HEK293 (cell line): ENCODE results near the gene PPY.

Experiments
- FEZF1 ChIP-seq: fragments of 450-650 bp; formaldehyde crosslinking; IDR thresholded peaks from 2 replicates; pipeline ENCODE4 v1.5.1; 2016; ENCODE audit warnings: missing biosample characterization, missing genetic modification characterization
- GLI2 ChIP-seq: fragments of 450-650 bp; formaldehyde crosslinking; IDR thresholded peaks from 2 replicates; pipeline ENCODE4; 2017; ENCODE audit warnings: missing biosample characterization, missing genetic modification characterization, low read depth, borderline replicate concordance
- WT1 ChIP-seq: fragments of 450-650 bp; formaldehyde crosslinking; IDR thresholded peaks from 2 replicates; pipeline ENCODE4 v1.5.1; 2016; ENCODE audit warnings: missing biosample characterization, missing genetic modification characterization
- YY1 ChIP-seq: fragments of 450-650 bp; formaldehyde crosslinking; IDR thresholded peaks from 2 replicates; pipeline ENCODE4 v1.5.1; 2018; ENCODE audit warnings: missing biosample characterization, missing genetic modification characterization
- ZNF114 ChIP-seq: fragments of 450-650 bp; formaldehyde crosslinking; IDR thresholded peaks from 2 replicates; pipeline ENCODE4 v1.5.0; 2017; ENCODE audit warnings: missing biosample characterization, missing genetic modification characterization
- ZNF174 ChIP-seq: fragments of 450-650 bp; formaldehyde crosslinking; IDR thresholded peaks from 2 replicates; pipeline ENCODE4 v1.5.0; 2017; ENCODE audit warnings: missing biosample characterization, mild to moderate bottlenecking, missing genetic modification characterization
- ZNF266 ChIP-seq: fragments of 450-650 bp; formaldehyde crosslinking; IDR thresholded peaks from 2 replicates; pipeline ENCODE4 v1.5.1; 2016; ENCODE audit warnings: missing biosample characterization, missing genetic modification characterization, low read depth
- TF ChIP-seq, protein P1 (sequence below): fragments of 450-650 bp; formaldehyde crosslinking; IDR thresholded peaks from 2 replicates; pipeline ENCODE4 v1.5.1; 2016; ENCODE audit warnings: missing biosample characterization, missing genetic modification characterization
- TF ChIP-seq, protein P2 (sequence below): fragments of 450-650 bp; formaldehyde crosslinking; IDR thresholded peaks from 2 replicates; pipeline ENCODE4 v1.5.1; 2016; ENCODE audit warnings: missing biosample characterization, missing genetic modification characterization
- TF ChIP-seq, protein P3 (sequence below): fragments of 450-650 bp; formaldehyde crosslinking; IDR thresholded peaks from 2 replicates; pipeline ENCODE4 v1.5.1; 2016; ENCODE audit warnings: missing biosample characterization, missing genetic modification characterization
- TF ChIP-seq, protein P4 (sequence below): fragments of 450-650 bp; formaldehyde crosslinking; IDR thresholded peaks from 2 replicates; pipeline ENCODE4 v1.5.1; 2016; ENCODE audit warnings: missing biosample characterization, missing genetic modification characterization
- TF ChIP-seq, protein P5 (sequence below): fragments of 450-650 bp; formaldehyde crosslinking; IDR thresholded peaks from 2 replicates; pipeline ENCODE4 v1.5.1; 2016; ENCODE audit warnings: missing biosample characterization, missing genetic modification characterization, borderline replicate concordance

DNA sequence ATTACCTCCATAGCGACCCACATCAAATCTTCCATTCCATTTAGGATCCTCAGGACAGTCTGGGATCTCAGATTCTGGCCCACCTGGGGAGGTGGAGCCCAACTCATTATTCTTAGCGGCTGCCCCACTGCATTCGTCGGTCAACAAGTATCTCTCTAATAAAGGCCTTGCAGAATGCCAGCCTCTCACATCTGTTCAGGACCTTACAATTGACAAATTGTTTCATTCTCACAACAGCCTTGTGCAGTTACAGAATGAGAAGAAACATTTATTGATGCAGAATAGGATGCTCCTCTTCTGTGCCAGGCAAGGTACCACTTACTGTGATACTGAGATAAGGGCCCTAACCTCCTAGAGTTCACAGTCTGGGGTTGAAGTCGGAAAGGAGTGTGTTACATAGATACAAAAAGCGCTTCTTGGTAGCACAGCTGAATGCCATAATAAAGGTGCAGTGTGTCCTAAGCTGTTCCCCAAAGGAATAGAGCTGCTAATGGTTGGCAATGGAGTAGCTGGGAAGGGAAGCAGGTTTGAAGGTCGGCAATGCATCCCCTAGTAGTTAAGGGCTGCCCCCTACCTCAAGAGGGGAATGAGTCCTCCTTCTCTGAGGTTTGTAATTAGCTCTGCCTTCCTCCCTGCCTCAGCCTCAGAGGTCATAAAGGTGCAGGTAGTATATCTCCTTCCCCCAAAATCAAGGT lies 32.6 kb downstream of the PPY start:
- TF ChIP-seq, protein P1, sequence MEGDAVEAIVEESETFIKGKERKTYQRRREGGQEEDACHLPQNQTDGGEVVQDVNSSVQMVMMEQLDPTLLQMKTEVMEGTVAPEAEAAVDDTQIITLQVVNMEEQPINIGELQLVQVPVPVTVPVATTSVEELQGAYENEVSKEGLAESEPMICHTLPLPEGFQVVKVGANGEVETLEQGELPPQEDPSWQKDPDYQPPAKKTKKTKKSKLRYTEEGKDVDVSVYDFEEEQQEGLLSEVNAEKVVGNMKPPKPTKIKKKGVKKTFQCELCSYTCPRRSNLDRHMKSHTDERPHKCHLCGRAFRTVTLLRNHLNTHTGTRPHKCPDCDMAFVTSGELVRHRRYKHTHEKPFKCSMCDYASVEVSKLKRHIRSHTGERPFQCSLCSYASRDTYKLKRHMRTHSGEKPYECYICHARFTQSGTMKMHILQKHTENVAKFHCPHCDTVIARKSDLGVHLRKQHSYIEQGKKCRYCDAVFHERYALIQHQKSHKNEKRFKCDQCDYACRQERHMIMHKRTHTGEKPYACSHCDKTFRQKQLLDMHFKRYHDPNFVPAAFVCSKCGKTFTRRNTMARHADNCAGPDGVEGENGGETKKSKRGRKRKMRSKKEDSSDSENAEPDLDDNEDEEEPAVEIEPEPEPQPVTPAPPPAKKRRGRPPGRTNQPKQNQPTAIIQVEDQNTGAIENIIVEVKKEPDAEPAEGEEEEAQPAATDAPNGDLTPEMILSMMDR (tag by site-specific recombination) = no peak
- TF ChIP-seq ZNF266 (tag by site-specific recombination) (no peak), YY1 (tag by site-specific recombination) (no peak), ZNF174 (tag by site-specific recombination) (no peak), GLI2 (tag by site-specific recombination) (no peak), WT1 (tag by site-specific recombination) (no peak), ZNF114 (tag by site-specific recombination) (no peak), FEZF1 (tag by site-specific recombination) (no peak)
- TF ChIP-seq, protein P2, sequence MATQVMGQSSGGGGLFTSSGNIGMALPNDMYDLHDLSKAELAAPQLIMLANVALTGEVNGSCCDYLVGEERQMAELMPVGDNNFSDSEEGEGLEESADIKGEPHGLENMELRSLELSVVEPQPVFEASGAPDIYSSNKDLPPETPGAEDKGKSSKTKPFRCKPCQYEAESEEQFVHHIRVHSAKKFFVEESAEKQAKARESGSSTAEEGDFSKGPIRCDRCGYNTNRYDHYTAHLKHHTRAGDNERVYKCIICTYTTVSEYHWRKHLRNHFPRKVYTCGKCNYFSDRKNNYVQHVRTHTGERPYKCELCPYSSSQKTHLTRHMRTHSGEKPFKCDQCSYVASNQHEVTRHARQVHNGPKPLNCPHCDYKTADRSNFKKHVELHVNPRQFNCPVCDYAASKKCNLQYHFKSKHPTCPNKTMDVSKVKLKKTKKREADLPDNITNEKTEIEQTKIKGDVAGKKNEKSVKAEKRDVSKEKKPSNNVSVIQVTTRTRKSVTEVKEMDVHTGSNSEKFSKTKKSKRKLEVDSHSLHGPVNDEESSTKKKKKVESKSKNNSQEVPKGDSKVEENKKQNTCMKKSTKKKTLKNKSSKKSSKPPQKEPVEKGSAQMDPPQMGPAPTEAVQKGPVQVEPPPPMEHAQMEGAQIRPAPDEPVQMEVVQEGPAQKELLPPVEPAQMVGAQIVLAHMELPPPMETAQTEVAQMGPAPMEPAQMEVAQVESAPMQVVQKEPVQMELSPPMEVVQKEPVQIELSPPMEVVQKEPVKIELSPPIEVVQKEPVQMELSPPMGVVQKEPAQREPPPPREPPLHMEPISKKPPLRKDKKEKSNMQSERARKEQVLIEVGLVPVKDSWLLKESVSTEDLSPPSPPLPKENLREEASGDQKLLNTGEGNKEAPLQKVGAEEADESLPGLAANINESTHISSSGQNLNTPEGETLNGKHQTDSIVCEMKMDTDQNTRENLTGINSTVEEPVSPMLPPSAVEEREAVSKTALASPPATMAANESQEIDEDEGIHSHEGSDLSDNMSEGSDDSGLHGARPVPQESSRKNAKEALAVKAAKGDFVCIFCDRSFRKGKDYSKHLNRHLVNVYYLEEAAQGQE (tag by site-specific recombination) = no peak
- TF ChIP-seq, protein P3, sequence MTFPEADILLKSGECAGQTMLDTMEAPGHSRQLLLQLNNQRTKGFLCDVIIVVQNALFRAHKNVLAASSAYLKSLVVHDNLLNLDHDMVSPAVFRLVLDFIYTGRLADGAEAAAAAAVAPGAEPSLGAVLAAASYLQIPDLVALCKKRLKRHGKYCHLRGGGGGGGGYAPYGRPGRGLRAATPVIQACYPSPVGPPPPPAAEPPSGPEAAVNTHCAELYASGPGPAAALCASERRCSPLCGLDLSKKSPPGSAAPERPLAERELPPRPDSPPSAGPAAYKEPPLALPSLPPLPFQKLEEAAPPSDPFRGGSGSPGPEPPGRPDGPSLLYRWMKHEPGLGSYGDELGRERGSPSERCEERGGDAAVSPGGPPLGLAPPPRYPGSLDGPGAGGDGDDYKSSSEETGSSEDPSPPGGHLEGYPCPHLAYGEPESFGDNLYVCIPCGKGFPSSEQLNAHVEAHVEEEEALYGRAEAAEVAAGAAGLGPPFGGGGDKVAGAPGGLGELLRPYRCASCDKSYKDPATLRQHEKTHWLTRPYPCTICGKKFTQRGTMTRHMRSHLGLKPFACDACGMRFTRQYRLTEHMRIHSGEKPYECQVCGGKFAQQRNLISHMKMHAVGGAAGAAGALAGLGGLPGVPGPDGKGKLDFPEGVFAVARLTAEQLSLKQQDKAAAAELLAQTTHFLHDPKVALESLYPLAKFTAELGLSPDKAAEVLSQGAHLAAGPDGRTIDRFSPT (tag by site-specific recombination) = no peak
- TF ChIP-seq, protein P4, sequence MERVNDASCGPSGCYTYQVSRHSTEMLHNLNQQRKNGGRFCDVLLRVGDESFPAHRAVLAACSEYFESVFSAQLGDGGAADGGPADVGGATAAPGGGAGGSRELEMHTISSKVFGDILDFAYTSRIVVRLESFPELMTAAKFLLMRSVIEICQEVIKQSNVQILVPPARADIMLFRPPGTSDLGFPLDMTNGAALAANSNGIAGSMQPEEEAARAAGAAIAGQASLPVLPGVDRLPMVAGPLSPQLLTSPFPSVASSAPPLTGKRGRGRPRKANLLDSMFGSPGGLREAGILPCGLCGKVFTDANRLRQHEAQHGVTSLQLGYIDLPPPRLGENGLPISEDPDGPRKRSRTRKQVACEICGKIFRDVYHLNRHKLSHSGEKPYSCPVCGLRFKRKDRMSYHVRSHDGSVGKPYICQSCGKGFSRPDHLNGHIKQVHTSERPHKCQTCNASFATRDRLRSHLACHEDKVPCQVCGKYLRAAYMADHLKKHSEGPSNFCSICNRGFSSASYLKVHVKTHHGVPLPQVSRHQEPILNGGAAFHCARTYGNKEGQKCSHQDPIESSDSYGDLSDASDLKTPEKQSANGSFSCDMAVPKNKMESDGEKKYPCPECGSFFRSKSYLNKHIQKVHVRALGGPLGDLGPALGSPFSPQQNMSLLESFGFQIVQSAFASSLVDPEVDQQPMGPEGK (tag by site-specific recombination) = no peak
- TF ChIP-seq, protein P5, sequence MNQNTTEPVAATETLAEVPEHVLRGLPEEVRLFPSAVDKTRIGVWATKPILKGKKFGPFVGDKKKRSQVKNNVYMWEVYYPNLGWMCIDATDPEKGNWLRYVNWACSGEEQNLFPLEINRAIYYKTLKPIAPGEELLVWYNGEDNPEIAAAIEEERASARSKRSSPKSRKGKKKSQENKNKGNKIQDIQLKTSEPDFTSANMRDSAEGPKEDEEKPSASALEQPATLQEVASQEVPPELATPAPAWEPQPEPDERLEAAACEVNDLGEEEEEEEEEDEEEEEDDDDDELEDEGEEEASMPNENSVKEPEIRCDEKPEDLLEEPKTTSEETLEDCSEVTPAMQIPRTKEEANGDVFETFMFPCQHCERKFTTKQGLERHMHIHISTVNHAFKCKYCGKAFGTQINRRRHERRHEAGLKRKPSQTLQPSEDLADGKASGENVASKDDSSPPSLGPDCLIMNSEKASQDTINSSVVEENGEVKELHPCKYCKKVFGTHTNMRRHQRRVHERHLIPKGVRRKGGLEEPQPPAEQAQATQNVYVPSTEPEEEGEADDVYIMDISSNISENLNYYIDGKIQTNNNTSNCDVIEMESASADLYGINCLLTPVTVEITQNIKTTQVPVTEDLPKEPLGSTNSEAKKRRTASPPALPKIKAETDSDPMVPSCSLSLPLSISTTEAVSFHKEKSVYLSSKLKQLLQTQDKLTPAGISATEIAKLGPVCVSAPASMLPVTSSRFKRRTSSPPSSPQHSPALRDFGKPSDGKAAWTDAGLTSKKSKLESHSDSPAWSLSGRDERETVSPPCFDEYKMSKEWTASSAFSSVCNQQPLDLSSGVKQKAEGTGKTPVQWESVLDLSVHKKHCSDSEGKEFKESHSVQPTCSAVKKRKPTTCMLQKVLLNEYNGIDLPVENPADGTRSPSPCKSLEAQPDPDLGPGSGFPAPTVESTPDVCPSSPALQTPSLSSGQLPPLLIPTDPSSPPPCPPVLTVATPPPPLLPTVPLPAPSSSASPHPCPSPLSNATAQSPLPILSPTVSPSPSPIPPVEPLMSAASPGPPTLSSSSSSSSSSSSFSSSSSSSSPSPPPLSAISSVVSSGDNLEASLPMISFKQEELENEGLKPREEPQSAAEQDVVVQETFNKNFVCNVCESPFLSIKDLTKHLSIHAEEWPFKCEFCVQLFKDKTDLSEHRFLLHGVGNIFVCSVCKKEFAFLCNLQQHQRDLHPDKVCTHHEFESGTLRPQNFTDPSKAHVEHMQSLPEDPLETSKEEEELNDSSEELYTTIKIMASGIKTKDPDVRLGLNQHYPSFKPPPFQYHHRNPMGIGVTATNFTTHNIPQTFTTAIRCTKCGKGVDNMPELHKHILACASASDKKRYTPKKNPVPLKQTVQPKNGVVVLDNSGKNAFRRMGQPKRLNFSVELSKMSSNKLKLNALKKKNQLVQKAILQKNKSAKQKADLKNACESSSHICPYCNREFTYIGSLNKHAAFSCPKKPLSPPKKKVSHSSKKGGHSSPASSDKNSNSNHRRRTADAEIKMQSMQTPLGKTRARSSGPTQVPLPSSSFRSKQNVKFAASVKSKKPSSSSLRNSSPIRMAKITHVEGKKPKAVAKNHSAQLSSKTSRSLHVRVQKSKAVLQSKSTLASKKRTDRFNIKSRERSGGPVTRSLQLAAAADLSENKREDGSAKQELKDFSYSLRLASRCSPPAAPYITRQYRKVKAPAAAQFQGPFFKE (tag by site-specific recombination) = no peak
